ENCODE data around the gene ESRRA. TPM values are rescaled to one million over a fixed set of nuclear protein-coding genes. Genes with fewer than 3 reads are reported as not detected.

Gene ESRRA
- total and polyA plus RNA-seq, 9 of the 15 experiments (the other 6 are each of a cell fraction or from before 2014, with no cell fraction given): 0.27 to 89.7 (median 23.7) TPM

DNA sequence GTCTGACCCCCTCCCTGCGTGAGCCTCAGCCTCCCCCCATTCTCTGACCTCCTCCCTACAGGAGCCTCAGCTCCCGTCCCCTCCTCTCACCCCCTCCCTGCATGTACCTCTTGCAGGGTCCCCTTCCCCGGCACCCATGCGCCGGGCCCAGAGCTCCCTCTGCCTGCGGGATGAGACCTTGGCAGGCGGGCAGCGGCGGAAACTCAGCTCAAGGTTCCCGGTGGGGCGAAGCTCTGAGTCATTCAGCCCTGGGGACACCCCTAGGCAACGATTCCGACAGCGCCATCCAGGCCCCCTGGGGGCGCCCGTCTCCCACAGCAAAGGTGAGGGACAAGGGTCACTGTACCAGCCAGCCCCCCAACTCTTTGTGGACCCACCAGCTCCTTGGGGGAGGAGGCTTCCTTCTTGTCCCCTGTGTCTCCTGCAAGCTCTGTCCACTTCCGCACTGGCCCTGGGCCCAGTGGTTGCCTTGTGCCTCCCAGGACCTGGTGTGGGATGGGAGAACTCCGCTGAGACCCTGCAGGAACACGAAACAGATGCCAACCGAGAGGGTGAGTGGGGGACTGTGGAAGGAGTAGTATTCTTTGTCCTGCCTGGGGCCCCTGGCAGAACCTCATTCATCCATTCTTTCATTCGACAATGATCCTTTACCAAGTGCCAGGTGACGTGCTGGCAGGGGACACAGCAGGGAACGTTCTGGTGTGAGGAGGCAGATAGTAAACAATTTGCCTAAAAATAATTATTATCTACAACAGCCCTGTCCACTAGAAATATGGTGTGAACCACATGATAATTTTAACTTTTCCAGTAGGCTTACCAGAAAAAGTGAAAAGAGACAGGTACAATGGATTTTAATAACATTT is 50.0 kb downstream of the ESRRA start (continued):
- TF ChIP-seq, protein P1, sequence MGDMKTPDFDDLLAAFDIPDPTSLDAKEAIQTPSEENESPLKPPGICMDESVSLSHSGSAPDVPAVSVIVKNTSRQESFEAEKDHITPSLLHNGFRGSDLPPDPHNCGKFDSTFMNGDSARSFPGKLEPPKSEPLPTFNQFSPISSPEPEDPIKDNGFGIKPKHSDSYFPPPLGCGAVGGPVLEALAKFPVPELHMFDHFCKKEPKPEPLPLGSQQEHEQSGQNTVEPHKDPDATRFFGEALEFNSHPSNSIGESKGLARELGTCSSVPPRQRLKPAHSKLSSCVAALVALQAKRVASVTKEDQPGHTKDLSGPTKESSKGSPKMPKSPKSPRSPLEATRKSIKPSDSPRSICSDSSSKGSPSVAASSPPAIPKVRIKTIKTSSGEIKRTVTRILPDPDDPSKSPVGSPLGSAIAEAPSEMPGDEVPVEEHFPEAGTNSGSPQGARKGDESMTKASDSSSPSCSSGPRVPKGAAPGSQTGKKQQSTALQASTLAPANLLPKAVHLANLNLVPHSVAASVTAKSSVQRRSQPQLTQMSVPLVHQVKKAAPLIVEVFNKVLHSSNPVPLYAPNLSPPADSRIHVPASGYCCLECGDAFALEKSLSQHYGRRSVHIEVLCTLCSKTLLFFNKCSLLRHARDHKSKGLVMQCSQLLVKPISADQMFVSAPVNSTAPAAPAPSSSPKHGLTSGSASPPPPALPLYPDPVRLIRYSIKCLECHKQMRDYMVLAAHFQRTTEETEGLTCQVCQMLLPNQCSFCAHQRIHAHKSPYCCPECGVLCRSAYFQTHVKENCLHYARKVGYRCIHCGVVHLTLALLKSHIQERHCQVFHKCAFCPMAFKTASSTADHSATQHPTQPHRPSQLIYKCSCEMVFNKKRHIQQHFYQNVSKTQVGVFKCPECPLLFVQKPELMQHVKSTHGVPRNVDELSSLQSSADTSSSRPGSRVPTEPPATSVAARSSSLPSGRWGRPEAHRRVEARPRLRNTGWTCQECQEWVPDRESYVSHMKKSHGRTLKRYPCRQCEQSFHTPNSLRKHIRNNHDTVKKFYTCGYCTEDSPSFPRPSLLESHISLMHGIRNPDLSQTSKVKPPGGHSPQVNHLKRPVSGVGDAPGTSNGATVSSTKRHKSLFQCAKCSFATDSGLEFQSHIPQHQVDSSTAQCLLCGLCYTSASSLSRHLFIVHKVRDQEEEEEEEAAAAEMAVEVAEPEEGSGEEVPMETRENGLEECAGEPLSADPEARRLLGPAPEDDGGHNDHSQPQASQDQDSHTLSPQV (IDR thresholded peaks at IDR 0.05): peak; percentile 93
- TF ChIP-seq, protein P2, sequence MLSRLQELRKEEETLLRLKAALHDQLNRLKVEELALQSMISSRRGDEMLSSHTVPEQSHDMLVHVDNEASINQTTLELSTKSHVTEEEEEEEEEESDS (CRISPR knock-in tag; IDR thresholded peaks at IDR 0.05): no peak
- TF ChIP-seq TAF15 (IDR thresholded peaks at IDR 0.05; ENCODE audit: low read depth, low read length) (no peak), TBP (optimal IDR thresholded peaks at IDR 0.05; ENCODE audit: low read depth, low read length) (peak; percentile 48), PHF8 (IDR thresholded peaks at IDR 0.05; ENCODE audit: borderline replicate concordance, low read length) (peak; percentile 53; the same call in 1 of the 2 replicates), FOXP1 (CRISPR knock-in tag; IDR thresholded peaks at IDR 0.05) (peak; percentile 77; the same call in 1 of the 2 replicates), MTA1 (IDR thresholded peaks at IDR 0.05; ENCODE audit: borderline replicate concordance) (peak; percentile 86), SNRNP70 (optimal IDR thresholded peaks at IDR 0.05; ENCODE audit: low read depth, low read length) (no peak), TSC22D4 (tag; IDR thresholded peaks at IDR 0.05) (no peak), COPS2 (conservative IDR thresholded peaks at IDR 0.05) (no peak), MAZ (CRISPR knock-in tag; conservative IDR thresholded peaks at IDR 0.05 in 1 of 2, IDR thresholded peaks at IDR 0.05 in 1 of 2) (peak; percentile 95 to 98), SMAD3 (CRISPR knock-in tag; conservative IDR thresholded peaks at IDR 0.05) (no peak), RB1 (IDR thresholded peaks at IDR 0.05; ENCODE audit: low read depth) (peak; percentile 87), ZNF175 (CRISPR knock-in tag; IDR thresholded peaks at IDR 0.05; ENCODE audit: low read depth) (peak; percentile 55; the same call in 1 of the 2 replicates), ZNF408 (CRISPR knock-in tag; IDR thresholded peaks at IDR 0.05; ENCODE audit: low read depth) (no peak), MTF1 (CRISPR knock-in tag; IDR thresholded peaks at IDR 0.05; ENCODE audit: borderline replicate concordance) (no peak), ARNT (IDR thresholded peaks at IDR 0.05) (peak in 1 of 2 experiments; percentile 25; a peak in 1 of 4 replicates)
- TF ChIP-seq, protein P3, sequence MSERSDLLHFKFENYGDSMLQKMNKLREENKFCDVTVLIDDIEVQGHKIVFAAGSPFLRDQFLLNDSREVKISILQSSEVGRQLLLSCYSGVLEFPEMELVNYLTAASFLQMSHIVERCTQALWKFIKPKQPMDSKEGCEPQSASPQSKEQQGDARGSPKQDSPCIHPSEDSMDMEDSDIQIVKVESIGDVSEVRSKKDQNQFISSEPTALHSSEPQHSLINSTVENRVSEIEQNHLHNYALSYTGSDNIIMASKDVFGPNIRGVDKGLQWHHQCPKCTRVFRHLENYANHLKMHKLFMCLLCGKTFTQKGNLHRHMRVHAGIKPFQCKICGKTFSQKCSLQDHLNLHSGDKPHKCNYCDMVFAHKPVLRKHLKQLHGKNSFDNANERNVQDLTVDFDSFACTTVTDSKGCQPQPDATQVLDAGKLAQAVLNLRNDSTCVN (CRISPR knock-in tag; IDR thresholded peaks at IDR 0.05): no peak
- TF ChIP-seq, protein P4, sequence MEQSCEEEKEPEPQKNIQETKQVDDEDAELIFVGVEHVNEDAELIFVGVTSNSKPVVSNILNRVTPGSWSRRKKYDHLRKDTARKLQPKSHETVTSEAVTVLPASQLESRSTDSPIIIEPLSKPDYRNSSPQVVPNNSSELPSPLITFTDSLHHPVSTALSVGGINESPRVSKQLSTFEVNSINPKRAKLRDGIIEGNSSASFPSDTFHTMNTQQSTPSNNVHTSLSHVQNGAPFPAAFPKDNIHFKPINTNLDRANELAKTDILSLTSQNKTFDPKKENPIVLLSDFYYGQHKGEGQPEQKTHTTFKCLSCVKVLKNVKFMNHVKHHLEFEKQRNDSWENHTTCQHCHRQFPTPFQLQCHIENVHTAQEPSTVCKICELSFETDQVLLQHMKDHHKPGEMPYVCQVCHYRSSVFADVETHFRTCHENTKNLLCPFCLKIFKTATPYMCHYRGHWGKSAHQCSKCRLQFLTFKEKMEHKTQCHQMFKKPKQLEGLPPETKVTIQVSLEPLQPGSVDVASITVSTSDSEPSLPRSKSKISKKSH (CRISPR knock-in tag; IDR thresholded peaks at IDR 0.05): no peak
